Measurements from ENCODE around the gene CCL21. TPM values are rescaled to one million over a fixed set of nuclear protein-coding genes. Genes with fewer than 3 reads are reported as not detected.

Gene CCL21
- total and polyA plus RNA-seq, 2 of the 13 experiments (the other 11 are each of a cell fraction or from before 2014, with no cell fraction given) = not detected

DNA sequence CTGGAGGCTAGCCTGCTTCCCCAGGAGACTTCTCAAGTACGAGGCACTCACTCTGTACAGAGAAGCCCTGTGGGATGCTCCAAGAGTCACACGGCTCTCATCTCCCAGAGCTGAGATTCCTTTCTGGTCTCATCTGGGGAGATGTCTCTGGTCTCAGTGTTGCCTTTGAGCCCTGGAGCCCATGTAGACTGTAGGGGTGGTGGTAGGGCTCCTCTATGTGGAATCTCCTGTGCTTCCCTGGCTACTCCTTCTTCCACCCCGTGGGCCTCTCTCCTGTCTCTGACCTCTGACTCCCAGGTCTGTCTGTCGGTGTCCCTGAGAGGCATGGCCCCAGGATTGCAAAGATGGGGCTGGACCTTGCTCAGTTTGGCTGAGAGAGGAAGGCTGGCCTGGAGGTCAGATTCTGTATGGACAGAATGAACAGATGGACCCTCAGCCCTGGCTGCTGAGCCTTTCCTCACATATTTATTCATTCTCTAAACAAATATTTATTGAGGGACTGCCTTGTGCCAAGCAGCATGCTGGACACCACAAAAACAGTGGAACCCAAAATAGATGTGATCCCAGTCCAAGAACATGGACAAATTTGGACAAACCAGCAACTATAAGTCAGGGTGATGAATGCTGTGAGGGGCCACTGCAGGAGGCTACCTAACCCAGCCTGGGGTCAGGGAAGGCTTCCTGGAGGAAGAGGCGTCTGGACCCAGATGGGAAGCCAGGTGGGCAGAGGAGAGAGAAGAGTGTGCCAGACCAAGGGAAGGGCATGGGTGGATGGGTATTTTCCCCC is 21.4 kb downstream of the CCL21 start (continued):
- TF ChIP-seq, protein P1, sequence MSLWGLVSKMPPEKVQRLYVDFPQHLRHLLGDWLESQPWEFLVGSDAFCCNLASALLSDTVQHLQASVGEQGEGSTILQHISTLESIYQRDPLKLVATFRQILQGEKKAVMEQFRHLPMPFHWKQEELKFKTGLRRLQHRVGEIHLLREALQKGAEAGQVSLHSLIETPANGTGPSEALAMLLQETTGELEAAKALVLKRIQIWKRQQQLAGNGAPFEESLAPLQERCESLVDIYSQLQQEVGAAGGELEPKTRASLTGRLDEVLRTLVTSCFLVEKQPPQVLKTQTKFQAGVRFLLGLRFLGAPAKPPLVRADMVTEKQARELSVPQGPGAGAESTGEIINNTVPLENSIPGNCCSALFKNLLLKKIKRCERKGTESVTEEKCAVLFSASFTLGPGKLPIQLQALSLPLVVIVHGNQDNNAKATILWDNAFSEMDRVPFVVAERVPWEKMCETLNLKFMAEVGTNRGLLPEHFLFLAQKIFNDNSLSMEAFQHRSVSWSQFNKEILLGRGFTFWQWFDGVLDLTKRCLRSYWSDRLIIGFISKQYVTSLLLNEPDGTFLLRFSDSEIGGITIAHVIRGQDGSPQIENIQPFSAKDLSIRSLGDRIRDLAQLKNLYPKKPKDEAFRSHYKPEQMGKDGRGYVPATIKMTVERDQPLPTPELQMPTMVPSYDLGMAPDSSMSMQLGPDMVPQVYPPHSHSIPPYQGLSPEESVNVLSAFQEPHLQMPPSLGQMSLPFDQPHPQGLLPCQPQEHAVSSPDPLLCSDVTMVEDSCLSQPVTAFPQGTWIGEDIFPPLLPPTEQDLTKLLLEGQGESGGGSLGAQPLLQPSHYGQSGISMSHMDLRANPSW (CRISPR knock-in tag; IDR thresholded peaks at IDR 0.05; ENCODE audit: borderline replicate concordance) = no peak
- TF ChIP-seq RFX5 (IDR thresholded peaks at IDR 0.05; ENCODE audit: low read depth, low read length) (no peak), SMYD3 (CRISPR knock-in tag; IDR thresholded peaks at IDR 0.05) (no peak), ZBTB3 (CRISPR knock-in tag; IDR thresholded peaks at IDR 0.05; ENCODE audit: borderline replicate concordance, low read depth) (no peak), ETV6 (CRISPR knock-in tag; conservative IDR thresholded peaks at IDR 0.05) (no peak), ZNF335 (CRISPR knock-in tag; IDR thresholded peaks at IDR 0.05) (no peak), ZNF569 (CRISPR knock-in tag; IDR thresholded peaks at IDR 0.05; ENCODE audit: borderline replicate concordance) (no peak), CEBPG (CRISPR knock-in tag; IDR thresholded peaks at IDR 0.05) (peak; percentile 50), ONECUT2 (CRISPR knock-in tag; IDR thresholded peaks at IDR 0.05) (no peak), ZSCAN30 (CRISPR knock-in tag; IDR thresholded peaks at IDR 0.05) (no peak), KLF15 (CRISPR knock-in tag; IDR thresholded peaks at IDR 0.05; ENCODE audit: borderline replicate concordance) (no peak), TRIM24 (CRISPR knock-in tag; IDR thresholded peaks at IDR 0.05) (no peak), KLF16 (CRISPR knock-in tag; IDR thresholded peaks at IDR 0.05) (0 out of 4 replicates have a peak, but pooled peaks of 1 of the 2 experiments have one; percentile 35), RFX3 (CRISPR knock-in tag; IDR thresholded peaks at IDR 0.05) (no peak), BHLHE40 (IDR thresholded peaks at IDR 0.05; ENCODE audit: low read length) (peak; percentile 22; the same call in 1 of the 2 replicates), ZMYM2 (CRISPR knock-in tag; IDR thresholded peaks at IDR 0.05) (no peak), MIER2 (CRISPR knock-in tag; IDR thresholded peaks at IDR 0.05) (peak; percentile 51; the same call in 1 of the 2 replicates), ZNF3 (CRISPR knock-in tag; IDR thresholded peaks at IDR 0.05) (no peak), AGO2 (optimal IDR thresholded peaks at IDR 0.05; ENCODE audit: low read depth, low read length) (no peak), DR1 (CRISPR knock-in tag; IDR thresholded peaks at IDR 0.05) (no peak)
- TF ChIP-seq, protein P2, sequence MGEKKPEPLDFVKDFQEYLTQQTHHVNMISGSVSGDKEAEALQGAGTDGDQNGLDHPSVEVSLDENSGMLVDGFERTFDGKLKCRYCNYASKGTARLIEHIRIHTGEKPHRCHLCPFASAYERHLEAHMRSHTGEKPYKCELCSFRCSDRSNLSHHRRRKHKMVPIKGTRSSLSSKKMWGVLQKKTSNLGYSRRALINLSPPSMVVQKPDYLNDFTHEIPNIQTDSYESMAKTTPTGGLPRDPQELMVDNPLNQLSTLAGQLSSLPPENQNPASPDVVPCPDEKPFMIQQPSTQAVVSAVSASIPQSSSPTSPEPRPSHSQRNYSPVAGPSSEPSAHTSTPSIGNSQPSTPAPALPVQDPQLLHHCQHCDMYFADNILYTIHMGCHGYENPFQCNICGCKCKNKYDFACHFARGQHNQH (CRISPR knock-in tag; IDR thresholded peaks at IDR 0.05) = peak; percentile 44; the same call in 1 of the 2 replicates
- TF ChIP-seq, protein P3, sequence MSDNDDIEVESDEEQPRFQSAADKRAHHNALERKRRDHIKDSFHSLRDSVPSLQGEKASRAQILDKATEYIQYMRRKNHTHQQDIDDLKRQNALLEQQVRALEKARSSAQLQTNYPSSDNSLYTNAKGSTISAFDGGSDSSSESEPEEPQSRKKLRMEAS (IDR thresholded peaks at IDR 0.05) = peak; percentile 58; the same call in 1 of the 2 replicates
- TF ChIP-seq, protein P4, sequence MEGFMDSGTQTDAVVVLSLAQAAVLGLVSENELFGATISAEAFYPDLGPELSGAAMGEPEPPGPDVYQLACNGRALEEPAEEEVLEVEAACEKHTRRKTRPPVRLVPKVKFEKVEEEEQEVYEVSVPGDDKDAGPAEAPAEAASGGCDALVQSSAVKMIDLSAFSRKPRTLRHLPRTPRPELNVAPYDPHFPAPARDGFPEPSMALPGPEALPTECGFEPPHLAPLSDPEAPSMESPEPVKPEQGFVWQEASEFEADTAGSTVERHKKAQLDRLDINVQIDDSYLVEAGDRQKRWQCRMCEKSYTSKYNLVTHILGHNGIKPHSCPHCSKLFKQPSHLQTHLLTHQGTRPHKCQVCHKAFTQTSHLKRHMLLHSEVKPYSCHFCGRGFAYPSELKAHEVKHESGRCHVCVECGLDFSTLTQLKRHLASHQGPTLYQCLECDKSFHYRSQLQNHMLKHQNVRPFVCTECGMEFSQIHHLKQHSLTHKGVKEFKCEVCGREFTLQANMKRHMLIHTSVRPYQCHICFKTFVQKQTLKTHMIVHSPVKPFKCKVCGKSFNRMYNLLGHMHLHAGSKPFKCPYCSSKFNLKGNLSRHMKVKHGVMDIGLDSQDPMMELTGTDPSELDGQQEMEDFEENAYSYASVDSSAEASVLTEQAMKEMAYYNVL (CRISPR knock-in tag; IDR thresholded peaks at IDR 0.05; ENCODE audit: borderline replicate concordance) = peak; percentile 92; the same call in 1 of the 2 replicates
